Smooth muscle cell (in vitro differentiated cells): Measurements from ENCODE around the gene EXOC6B. TPM values are rescaled to one million over a fixed set of nuclear protein-coding genes. Genes with fewer than 3 reads are reported as not detected.

ENCODE experiments used
- DNase-seq: peaks from one replicate; lab custom pipeline; 2025; ENCODE audit not compliant: unreplicated experiment; lab: John Stamatoyannopoulos, UW
- H2AFZ ChIP-seq: fragments of 200-600 bp; sonication (generic); 2 replicates; pipeline ENCODE4 v1.6.0; 2016; ENCODE audit warnings: antibody characterized with exemption, low read depth, mild to moderate bottlenecking
- H3F3A ChIP-seq: fragments of 200-600 bp; sonication (generic); 2 replicates; pipeline ENCODE4 v1.6.0; 2017; ENCODE audit warnings: antibody characterized with exemption, low read depth
- H3K27ac ChIP-seq: fragments of 200-600 bp; sonication (generic); 2 replicates; pipeline ENCODE4 v1.5.1; 2016; ENCODE audit warnings: low read depth, mild to moderate bottlenecking
- H3K27me3 ChIP-seq: fragments of 200-600 bp; sonication (generic); 2 replicates; pipeline ENCODE4 v1.6.1; 2016; ENCODE audit warnings: low read depth, mild to moderate bottlenecking
- H3K36me3 ChIP-seq: fragments of 200-600 bp; sonication (generic); 2 replicates; pipeline ENCODE4 v1.5.1; 2016; ENCODE audit warnings: low read depth
- H3K4me1 ChIP-seq: fragments of 200-600 bp; sonication (generic); 2 replicates; pipeline ENCODE4 v1.5.1; 2016; ENCODE audit warnings: low read depth
- H3K4me2 ChIP-seq: fragments of 200-600 bp; sonication (generic); 2 replicates; pipeline ENCODE4 v1.6.0; 2016; ENCODE audit warnings: mild to moderate bottlenecking
- H3K4me3 ChIP-seq: fragments of 200-600 bp; sonication (generic); 2 replicates; pipeline ENCODE4 v1.5.1; 2016; ENCODE audit warnings: mild to moderate bottlenecking
- H3K79me2 ChIP-seq: fragments of 200-600 bp; sonication (generic); 2 replicates; pipeline ENCODE4 v1.6.0; 2016; ENCODE audit warnings: low read depth, mild to moderate bottlenecking
- H3K9ac ChIP-seq: fragments of 200-600 bp; sonication (generic); 2 replicates; pipeline ENCODE4 v1.6.0; 2016; ENCODE audit warnings: low read depth
- H3K9me3 ChIP-seq: fragments of 200-600 bp; sonication (generic); replicated peaks from 2 replicates; pipeline ENCODE4 v1.5.1; 2016; ENCODE audit warnings: low read depth
- H4K20me1 ChIP-seq: fragments of 200-600 bp; sonication (generic); 2 replicates; pipeline ENCODE4 v1.6.0; 2016; ENCODE audit warnings: low read depth
- CTCF ChIP-seq: fragments of 200-600 bp; sonication (generic); IDR thresholded peaks from 2 replicates; pipeline ENCODE4 v1.5.1; 2017; ENCODE audit warnings: borderline replicate concordance, mild to moderate bottlenecking, antibody characterized with exemption; ENCODE audit not compliant: insufficient read depth, poor library complexity, severe bottlenecking
- WGBS: methylation state at CpG from one replicate; pipeline ENCODE4 v1.1.7; 2016; ENCODE audit warnings: low lambda C conversion rate; 5-methylcytosine and 5-hydroxymethylcytosine counted together
- polyA plus RNA-seq: library from polyadenylated mRNA; unstranded; fragments of >200 nt; fragmentation: Nextera tagmentation; extraction: Ambion mirVana; gene quantifications from 2 replicates; pipeline ENCODE4 v1.2.1, GENCODE V29; 2016
- total RNA-seq: library from RNA; depleted of rRNA; stranded (reverse); fragments of >200 nt; gene quantifications from 2 replicates; pipeline ENCODE4 v1.2.3, GENCODE V29; 2014

EXOC6B gene
- total and polyA plus RNA-seq, 2 experiments from 2014 or later = 6.9 to 19.7 TPM

DNA sequence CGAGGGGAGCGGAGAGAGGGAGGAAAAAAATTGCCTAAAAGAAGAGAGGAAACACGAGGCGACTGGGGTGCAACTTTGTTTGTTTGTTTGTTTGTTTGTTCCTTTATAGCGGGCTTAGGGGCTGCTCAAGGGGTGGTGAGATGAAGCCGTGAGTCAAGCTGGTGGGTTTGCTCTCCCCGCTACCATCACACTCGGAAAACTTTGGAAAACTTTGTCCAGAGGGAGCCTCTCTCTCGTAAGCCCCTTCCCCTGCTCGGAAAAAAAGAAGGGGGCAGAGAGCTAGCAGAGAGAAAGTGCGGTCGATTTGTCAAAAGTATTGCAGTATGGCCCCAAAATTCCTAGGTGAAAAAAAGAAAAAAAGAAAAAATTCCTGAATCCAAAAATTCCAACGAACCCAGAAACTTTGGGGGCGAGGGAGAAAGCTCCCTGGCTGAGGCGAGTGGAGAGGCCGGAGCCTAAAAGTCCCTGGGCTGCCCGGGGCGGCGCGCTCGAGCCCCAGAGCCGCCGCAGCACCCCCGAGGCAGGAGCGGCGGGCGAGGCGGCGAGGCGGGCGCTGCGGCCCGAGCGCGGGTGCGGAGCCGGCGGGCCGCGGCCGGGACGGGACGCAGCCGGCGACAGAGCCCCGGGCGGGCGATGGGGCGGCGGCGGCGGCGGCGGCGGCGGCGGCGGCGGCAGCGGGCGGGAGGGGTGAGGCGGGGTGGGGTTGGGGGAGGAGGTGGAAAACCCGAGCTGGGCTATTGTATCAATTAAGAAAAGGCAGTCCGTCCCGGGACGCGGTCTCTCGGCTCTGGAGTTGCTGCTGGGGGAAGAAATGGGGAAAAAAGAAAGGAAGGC, 677.6 kb downstream of the EXOC6B start:
- 2% methylated on average over 64 of the region's 68 CpGs for WGBS
- Histone ChIP-seq H2AFZ (no peak overlapping the region), H3K27me3 (peaks cover 85% of the 10 kb centered on the region), H3K9me3 (no peaks in the 10 kb centered on the region), H4K20me1 (no peaks in the 10 kb centered on the region), H3K4me2 (peak overlapping the region; percentile 91), H3K27ac (no peak overlapping the region), H3K4me1 (peaks cover 53% of the 10 kb centered on the region), H3K36me3 (no peaks in the 10 kb centered on the region), H3K4me3 (peak overlapping the region; percentile 54), H3K9ac (no peak overlapping the region), H3K79me2 (no peaks in the 10 kb centered on the region), H3F3A (no peaks in the 10 kb centered on the region)
- no peak for DNase-seq
- no peak for TF ChIP-seq CTCF

- no peak for DNase-seq
- no peaks in the 10 kb centered on the region for H3K9me3 ChIP-seq
- peak within 1 kb of the TSS; percentile 54 for H3K4me3 ChIP-seq
- peaks cover 61% of the 10 kb centered on the region for H3K4me1 ChIP-seq
- H3K4me2 ChIP-seq = peak within 1 kb of the TSS; percentile 91
- WGBS = under 1% methylated on average over 41 of the region's 69 CpGs
- no peak within 1 kb of the TSS for H3K9ac ChIP-seq
- no peaks in the 10 kb centered on the region for H3K79me2 ChIP-seq
- TF ChIP-seq CTCF = no peak
- no peaks in the 10 kb centered on the region for H3F3A ChIP-seq
- no peak within 1 kb of the TSS for H2AFZ ChIP-seq
- no peak within 1 kb of the TSS for H3K27ac ChIP-seq
- H3K27me3 ChIP-seq = peaks cover 86% of the 10 kb centered on the region
- no peaks in the 10 kb centered on the region for H3K36me3 ChIP-seq
- no peaks in the 10 kb centered on the region for H4K20me1 ChIP-seq
These were observed 678.4 kb downstream of the EXOC6B start, which contains the start of gene CYP26B1 for GRCh38 chr2:72147303-72147971. TSS of gene CYP26B1 (minus strand) at chr2:72147862. CDS start at chr2:72147834, 28 bp downstream.

DNA sequence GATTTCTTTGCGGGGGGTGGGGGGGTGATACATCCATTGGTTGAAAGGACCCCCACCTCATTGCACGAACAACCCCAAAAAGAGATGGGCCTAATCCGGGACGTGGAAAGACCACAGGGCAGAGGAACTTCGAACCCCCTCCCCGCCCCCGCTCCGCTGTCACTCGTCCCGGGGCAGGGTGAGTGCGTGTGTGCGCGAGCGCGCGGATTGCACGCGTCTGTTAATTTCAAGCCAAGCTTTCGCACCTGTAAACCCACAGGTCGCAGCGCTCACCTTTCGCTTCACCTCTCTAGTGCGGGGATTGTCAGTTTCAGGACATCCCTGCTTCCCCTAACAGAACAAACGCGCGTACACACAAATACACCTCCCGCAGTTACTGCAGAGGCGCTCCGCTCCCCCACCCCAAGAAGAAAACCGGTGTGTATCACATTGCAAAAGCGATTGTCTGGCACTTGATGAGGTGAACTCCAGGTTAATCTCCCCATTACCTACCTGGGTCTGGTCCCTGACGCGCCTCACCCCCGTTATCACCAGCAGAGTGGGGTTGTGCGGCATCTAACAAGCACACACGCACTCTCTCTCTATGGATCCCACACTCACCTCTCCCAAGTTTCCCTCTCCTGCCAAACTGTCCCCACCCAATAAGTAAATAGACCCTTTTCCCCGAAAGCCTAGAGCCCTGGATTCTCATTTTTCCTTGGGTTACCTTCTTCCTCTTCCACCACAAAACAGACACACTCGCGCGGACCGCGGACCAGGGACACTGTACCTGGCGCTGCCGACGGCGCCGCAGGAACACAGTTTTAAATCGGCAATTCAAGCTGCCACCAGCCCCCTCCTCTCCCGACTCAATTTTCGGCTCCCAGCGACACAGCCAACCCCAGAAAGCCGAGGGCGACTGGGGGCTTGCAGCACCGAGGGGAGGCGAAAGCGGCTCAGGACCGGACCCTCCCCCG, 679.2 kb downstream of the EXOC6B start:
- Histone ChIP-seq H3K4me1 (peaks cover 61% of the 10 kb centered on the region), H3K27me3 (peaks cover 94% of the 10 kb centered on the region), H2AFZ (no peak overlapping the region), H3K9ac (no peak overlapping the region), H3K27ac (no peak overlapping the region), H3K36me3 (no peaks in the 10 kb centered on the region), H3K9me3 (no peaks in the 10 kb centered on the region), H3F3A (no peaks in the 10 kb centered on the region), H3K4me3 (peak overlapping the region; percentile 54), H4K20me1 (no peaks in the 10 kb centered on the region), H3K4me2 (peak overlapping the region; percentile 88), H3K79me2 (no peaks in the 10 kb centered on the region)
- 3% methylated on average over 58 of the region's 58 CpGs for WGBS
- no peak for DNase-seq
- no peak for TF ChIP-seq CTCF
